Dendritic cell treated with granulocyte-macrophage colony-stimulating factor and Interleukin-4, amounts not matched to agents 40 ng/mL and 50 ng/mL, for 4 days (primary cell): ENCODE measurements around the gene KIAA0930.

ENCODE experiments used
- H3K27ac Mint-ChIP-seq: one replicate; pipeline ENCODE4 v1.8.0; 2022; ENCODE audit warnings: mild to moderate bottlenecking, mixed read lengths
- H3K27me3 Mint-ChIP-seq: one replicate; pipeline ENCODE4 v1.8.0; 2022; ENCODE audit warnings: mild to moderate bottlenecking, mixed read lengths
- H3K36me3 Mint-ChIP-seq: one replicate; pipeline ENCODE4 v1.8.0; 2022; ENCODE audit warnings: low read depth, mixed read lengths
- H3K4me1 Mint-ChIP-seq: one replicate; pipeline ENCODE4 v1.8.0; 2022; ENCODE audit warnings: low read depth, mixed read lengths
- H3K4me3 Mint-ChIP-seq: one replicate; pipeline ENCODE4 v1.8.0; 2022; ENCODE audit warnings: mild to moderate bottlenecking, moderate library complexity, mixed read lengths
- H3K9me3 Mint-ChIP-seq: one replicate; pipeline ENCODE4 v1.8.0; 2022; ENCODE audit warnings: mixed read lengths
- intact Hi-C: fragments of 100-400 bp; cut with micrococcal nuclease; formaldehyde crosslinking; loops from one replicate; pipeline ENCODE4 v1.15.0; 2022

KIAA0930 gene

DNA sequence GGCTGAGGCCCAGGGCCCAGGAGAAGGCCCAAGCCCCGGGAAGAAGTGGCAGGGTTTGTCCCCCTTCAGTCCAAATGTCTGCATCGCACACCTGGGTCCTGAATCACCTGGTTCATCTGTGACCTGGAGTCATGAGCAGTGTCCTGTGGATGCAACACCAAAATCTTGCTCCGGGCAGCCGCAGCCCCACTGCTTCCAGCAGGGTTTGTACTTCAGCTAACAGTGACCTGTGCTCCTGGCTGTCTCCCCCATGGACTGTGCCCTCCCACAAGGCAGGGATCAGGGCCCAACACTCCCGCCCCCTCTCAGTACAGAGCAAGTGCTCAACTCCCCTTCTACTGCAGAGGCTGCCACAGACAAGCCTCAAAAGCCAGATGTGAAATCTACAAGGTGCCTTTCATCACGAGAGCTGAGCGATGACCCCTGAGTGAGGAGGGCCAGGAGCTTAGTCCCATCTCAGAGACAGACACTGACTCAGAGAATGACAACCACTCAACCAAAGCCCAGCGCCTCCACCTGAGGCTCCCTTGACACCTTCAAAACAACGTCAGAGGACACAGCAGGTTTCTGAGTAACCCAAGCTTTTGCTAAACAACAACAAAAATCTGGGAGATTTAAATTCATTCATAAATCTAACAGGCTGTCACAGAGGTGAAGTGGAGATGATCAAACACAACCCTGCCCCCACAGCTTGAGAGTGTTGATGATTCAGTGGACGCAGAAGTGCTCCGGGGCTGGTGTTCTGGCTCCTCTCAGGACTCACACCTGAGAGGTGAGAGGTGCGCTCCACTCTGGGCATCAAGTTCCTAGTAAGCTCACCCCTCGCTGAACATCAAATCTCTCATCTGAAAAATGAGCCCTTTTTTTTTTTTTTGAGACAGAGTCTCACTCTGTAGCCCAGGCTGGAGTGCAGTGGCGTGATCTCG is 3.4 kb downstream of the KIAA0930 start:
- peaks cover 71% of the 10 kb centered on the region for H3K36me3 Mint-ChIP-seq
- peak overlapping the region; percentile 91 for H3K27ac Mint-ChIP-seq
- H3K4me1 Mint-ChIP-seq: peaks cover 92% of the 10 kb centered on the region

DNA sequence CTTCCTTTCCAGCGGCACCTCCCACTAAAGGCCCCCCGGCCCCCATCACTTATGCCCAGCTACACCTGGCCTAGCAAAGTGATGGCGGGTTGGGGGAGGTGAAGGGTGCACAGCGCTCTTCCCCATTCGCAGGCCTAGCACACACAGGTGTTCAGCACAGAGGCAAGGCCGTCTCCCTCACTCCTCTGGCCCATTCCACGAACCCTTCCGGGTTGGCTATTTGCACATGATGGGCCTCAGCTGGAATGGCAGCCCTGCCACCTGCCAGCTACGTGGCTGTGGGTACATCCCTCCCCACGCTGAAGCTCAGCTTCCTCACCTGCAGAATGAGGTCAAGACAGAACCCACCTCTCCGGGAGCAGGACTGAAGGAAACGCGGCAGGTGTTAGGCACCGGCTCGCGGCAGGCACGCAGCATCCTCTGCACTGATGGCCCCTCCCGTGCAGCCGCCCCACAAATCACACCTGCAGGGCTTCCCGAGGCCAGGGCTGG is 4.8 kb downstream of the KIAA0930 start:
- Mint-ChIP-seq H3K27ac (peak overlapping the region; percentile 87), H3K4me1 (peaks cover 93% of the 10 kb centered on the region), H3K9me3 (no peaks in the 10 kb centered on the region), H3K27me3 (no peaks in the 10 kb centered on the region), H3K4me3 (peak overlapping the region; percentile 59), H3K36me3 (peaks cover 83% of the 10 kb centered on the region)
- intact Hi-C loops: loop anchor here (2.0 kb wide), 1 partner anchor 23 kb away; no protein-coding TSS in a partner anchor

More for the DNA sequence above, 3.4 kb downstream of the KIAA0930 start:
- intact Hi-C loops: no loop called here
- no peak overlapping the region for H3K4me3 Mint-ChIP-seq
- H3K27me3 Mint-ChIP-seq: peaks cover 2% of the 10 kb centered on the region
- H3K9me3 Mint-ChIP-seq: no peaks in the 10 kb centered on the region

DNA sequence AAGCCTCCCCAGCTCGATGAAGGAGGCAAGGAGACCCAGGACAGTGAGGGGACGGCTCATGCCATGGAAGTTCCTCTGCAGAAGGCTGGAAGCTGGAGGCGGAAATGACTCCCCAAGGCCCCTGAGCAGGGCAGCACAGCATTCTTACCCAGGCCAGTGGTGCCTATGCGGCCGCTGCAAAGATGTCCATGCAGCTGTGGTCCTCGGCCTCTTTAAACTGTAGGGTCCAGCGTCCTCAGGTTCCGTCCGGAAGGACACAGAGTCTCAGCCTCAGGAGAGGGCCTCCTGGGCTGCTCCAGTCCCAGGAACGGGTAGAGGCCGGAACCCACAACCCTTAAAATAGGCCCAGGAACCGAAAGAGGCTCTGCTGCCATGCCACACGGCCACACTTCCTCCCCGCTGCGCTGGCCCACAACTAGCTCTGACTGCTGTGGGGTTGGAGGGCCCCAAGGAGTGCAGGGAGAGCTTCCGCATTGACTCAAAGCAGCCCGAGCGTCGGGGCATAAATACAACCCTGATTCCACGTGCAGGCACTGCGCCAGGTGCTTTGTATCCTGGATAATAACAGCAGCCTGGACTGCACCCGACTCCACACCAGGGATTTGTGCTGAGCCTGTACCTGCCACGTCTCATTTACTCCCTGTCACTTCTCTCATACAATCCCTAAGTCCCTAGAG is 5.5 kb downstream of the KIAA0930 start:
- Mint-ChIP-seq H3K27me3 (no peaks in the 10 kb centered on the region), H3K9me3 (no peaks in the 10 kb centered on the region), H3K27ac (peak overlapping the region; percentile 87), H3K4me1 (peaks cover 99% of the 10 kb centered on the region), H3K36me3 (peaks cover 82% of the 10 kb centered on the region), H3K4me3 (peak overlapping the region; percentile 59)
- intact Hi-C loops: loop anchor here (2.0 kb wide), 1 partner anchor 22 kb away; no protein-coding TSS in a partner anchor

DNA sequence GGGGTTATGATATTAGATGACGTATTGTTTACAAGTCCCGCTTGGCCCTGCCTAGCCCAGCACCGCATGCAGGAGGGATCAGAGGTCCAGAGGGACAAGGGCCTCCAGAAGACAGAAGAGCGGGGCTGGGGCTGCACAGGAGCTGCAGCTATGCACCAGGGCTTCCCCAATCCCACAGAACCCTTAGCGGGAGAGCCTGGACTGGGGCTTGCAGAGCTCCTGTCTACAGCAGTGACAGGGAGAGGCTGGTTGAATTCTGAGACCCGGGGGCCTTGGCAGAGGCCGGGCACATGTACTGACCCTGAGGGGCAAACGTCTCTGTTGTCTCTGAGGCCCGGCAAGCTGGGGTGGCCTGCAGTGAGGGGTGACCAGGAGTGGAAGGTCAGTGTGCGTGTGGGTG is 6.9 kb downstream of the KIAA0930 start:
- intact Hi-C loops: loop anchor here (2.0 to 5.0 kb wide), 2 partner anchors 21 to 67 kb away; no protein-coding TSS in a partner anchor
- peaks cover 82% of the 10 kb centered on the region for H3K36me3 Mint-ChIP-seq
- H3K27ac Mint-ChIP-seq: peak overlapping the region; percentile 87
- no peaks in the 10 kb centered on the region for H3K27me3 Mint-ChIP-seq
- peak overlapping the region; percentile 59 for H3K4me3 Mint-ChIP-seq
- no peaks in the 10 kb centered on the region for H3K9me3 Mint-ChIP-seq
- peaks cover 99% of the 10 kb centered on the region for H3K4me1 Mint-ChIP-seq

DNA sequence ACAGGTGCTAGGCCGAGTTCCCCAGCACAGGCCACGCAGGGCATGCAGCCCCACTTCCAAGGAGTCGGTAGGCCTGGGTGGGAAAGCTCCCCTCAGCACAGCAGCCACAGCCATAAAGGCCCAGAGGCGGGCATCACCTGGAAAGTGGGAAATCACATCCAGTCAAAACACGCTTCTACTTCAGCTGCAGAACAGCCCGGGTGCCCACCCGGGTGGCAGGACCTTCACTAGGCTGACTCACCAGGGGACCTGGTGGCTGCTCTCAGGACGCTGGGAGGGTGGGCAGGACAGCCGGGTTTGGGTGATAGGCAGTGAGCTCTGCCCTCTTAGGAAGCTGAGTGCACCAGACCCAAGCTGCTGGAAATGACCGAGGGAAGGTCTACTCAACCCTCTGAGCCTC is 7.3 kb downstream of the KIAA0930 start:
- intact Hi-C loops: loop anchor here (5.0 kb wide), 1 partner anchor 66 kb away; no protein-coding TSS in a partner anchor

DNA sequence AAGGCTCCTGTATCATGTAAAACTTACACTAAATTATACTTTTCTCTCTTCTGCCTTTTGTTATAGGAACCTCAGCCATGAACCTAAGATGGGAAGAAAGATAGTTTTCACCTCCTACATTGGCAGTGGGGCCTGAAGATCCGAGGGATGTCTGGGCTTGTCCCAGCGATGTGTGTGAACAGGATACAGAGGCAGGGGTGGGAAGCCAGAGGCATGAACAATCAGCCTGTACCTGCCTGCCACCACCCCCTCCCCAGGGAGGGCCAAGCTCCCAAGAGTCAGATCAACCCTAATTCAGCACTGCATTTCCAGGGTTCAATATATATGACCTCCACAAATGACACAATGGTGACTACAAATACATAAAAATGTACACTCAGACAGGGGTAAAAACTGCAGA is 9.4 kb downstream of the KIAA0930 start:
- Mint-ChIP-seq H3K27me3 (no peaks in the 10 kb centered on the region), H3K4me1 (peaks cover 98% of the 10 kb centered on the region), H3K27ac (peak overlapping the region; percentile 80), H3K4me3 (no peak overlapping the region), H3K9me3 (no peaks in the 10 kb centered on the region), H3K36me3 (peaks cover 73% of the 10 kb centered on the region)
- intact Hi-C loops: loop anchor here (5.0 kb wide), 1 partner anchor 64 kb away; no protein-coding TSS in a partner anchor

More for the DNA sequence above, 7.3 kb downstream of the KIAA0930 start:
- Mint-ChIP-seq H3K36me3 (peaks cover 78% of the 10 kb centered on the region), H3K4me3 (peak overlapping the region; percentile 59), H3K27me3 (no peaks in the 10 kb centered on the region), H3K4me1 (peaks cover 98% of the 10 kb centered on the region), H3K9me3 (no peaks in the 10 kb centered on the region), H3K27ac (peak overlapping the region; percentile 87)

DNA sequence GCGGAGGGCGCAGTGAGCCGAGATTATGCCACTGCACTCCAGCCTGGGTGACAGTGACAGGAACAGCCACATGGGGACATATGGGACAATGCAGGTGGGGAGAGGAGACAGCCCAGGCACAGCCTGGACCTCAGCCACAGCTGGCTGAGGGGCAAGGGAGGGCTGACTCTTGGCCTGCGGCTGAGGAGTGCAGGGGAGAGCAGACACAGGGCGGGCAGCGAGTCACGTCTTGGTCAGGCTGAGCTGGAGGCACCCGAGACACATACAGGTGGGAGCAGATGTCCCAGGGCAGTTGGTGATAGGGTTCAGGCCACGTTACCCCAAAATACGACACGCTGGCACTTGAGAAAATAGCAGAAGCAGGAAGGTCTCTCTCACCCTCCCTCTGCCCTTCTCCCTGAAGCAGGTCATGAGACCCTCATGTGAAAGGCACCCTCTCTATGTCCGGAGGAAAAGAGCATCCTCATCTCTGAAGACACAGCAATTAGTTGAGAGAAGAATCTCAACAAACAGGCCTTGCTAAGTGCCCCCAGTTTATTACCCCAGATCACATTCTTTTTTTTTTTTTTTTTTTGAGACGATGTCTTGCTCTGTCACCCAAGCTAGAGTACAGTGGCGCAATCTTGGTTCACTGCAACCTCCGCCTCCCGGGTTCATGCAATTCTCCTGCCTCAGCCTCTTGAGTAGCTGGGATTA is 10.5 kb downstream of the KIAA0930 start:
- H3K27ac Mint-ChIP-seq: peak overlapping the region; percentile 80
- peak overlapping the region; percentile 39 for H3K4me3 Mint-ChIP-seq
- intact Hi-C loops: loop anchor here (5.0 kb wide), 1 partner anchor 63 kb away; no protein-coding TSS in a partner anchor
- H3K4me1 Mint-ChIP-seq: peaks cover 98% of the 10 kb centered on the region
- no peaks in the 10 kb centered on the region for H3K27me3 Mint-ChIP-seq
- H3K36me3 Mint-ChIP-seq: peaks cover 74% of the 10 kb centered on the region
- no peaks in the 10 kb centered on the region for H3K9me3 Mint-ChIP-seq

DNA sequence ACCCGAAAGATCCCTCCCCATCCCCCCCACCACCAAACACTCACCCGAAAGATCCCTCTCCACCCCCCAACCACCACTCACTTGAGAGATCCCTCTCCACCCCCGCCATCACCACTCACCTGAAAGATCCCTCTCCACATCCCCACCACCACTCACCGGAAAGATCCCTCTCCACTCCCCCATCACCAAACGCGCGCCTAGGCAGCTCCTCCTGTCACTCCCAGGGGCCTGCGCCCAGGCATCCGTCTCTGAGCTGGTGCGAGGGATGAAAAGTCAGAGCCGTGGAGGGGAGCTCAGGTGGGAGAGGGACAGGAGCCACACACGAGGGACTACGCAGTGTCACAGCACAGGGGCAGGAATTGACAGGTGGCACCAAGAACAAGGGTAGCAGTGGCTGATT is 11.5 kb downstream of the KIAA0930 start:
- Mint-ChIP-seq H3K4me3 (no peak overlapping the region), H3K4me1 (peaks cover 98% of the 10 kb centered on the region), H3K27me3 (no peaks in the 10 kb centered on the region), H3K27ac (peak overlapping the region; percentile 80), H3K36me3 (peaks cover 80% of the 10 kb centered on the region), H3K9me3 (no peaks in the 10 kb centered on the region)
- intact Hi-C loops: no loop called here

DNA sequence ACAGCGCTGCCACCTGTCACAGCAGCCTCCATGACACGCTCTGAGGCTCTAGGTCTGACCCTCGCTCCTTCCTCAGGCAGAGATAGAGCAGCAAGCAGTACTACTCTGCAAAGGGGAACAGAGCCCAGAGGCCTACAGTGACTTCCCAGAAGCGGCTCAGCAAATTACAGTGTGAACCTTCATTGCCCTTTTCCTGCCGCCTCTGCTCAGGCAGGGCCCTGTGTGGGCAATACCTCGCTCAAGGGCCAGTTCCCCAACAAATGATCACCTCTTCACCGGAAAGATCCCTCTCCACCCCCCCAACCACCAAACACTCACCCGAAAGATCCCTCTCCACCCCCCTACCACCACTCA is 12.3 kb downstream of the KIAA0930 start:
- peaks cover 77% of the 10 kb centered on the region for H3K36me3 Mint-ChIP-seq
- H3K27me3 Mint-ChIP-seq: no peaks in the 10 kb centered on the region
- peaks cover 98% of the 10 kb centered on the region for H3K4me1 Mint-ChIP-seq
- intact Hi-C loops: no loop called here
- H3K27ac Mint-ChIP-seq: peak overlapping the region; percentile 92
- peak overlapping the region; percentile 69 for H3K4me3 Mint-ChIP-seq
- H3K9me3 Mint-ChIP-seq: no peaks in the 10 kb centered on the region

DNA sequence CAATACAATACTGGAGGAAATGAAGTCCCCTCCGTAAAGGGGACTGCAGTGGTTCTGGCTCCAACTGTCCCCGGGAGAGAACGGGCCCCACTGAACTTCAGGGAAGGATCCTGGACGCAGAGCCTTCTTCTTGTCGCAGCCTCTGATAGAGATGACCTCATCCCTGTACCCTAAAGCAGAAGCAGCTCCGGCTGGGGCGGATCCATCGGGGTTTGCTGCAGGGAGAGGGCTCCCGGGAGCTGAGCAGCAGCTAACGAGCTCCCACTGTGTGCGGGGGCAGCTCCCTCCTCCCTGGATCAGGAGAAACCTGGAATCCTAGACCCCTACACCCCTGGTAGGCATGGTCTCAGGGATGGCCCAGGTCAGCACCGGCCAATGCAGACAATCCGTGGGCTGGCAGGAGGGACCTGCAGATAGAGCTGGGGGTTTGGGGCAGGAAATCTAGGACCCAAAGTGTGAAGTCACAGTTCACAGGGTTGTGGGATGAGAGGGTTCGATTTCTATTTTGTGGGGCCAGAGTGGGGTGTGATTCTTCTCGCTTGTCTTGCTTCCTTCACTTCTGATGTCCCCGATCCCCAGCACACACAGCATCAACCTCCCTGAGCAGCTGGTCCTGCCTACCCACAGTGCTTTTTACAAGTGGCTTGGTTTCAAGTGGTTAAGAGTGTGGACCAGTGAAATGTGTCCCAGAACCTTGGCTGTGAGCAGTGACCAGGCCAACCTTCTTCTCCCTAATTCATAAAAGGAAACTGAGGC is 12.9 kb downstream of the KIAA0930 start:
- peaks cover 98% of the 10 kb centered on the region for H3K4me1 Mint-ChIP-seq
- H3K27ac Mint-ChIP-seq: peak overlapping the region; percentile 92
- peak overlapping the region; percentile 69 for H3K4me3 Mint-ChIP-seq
- no peaks in the 10 kb centered on the region for H3K9me3 Mint-ChIP-seq
- intact Hi-C loops: loop anchor here (2.0 kb wide), 1 partner anchor 15 kb away; no protein-coding TSS in a partner anchor
- peaks cover 71% of the 10 kb centered on the region for H3K36me3 Mint-ChIP-seq
- no peaks in the 10 kb centered on the region for H3K27me3 Mint-ChIP-seq

DNA sequence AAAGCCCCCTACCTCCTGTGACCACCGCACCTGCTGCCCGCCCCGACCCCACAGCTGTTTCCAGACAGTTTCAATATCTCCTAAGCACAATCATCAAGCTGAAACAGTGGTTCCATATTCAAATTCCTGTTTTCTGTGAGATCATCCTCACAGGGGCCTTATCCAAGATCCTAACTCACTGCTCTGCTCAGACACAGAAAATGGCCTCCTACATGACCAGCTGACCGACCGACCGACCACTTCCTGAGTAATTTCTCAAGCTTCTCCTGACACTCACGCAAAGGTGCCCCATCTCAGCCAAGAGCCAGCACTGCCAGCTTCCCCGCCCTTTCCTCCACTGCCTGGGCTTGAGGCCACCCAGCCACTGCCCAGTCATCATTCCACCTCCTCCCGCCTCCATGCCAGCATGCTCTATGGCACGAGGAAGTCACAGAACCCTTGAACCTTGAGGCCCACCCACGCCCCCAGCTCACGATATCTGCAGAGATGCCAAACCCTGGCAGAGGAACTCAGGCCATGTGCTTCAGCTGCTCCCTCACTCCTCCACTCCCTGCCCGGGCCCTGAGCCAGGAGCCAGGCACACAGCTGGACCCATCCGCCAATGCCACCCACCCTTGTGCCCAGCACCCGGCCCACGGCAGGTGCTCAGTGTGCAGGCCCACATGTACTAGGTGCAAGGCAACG is 14.0 kb downstream of the KIAA0930 start:
- H3K27ac Mint-ChIP-seq: peak overlapping the region; percentile 92
- H3K9me3 Mint-ChIP-seq: no peaks in the 10 kb centered on the region
- no peaks in the 10 kb centered on the region for H3K27me3 Mint-ChIP-seq
- peaks cover 60% of the 10 kb centered on the region for H3K36me3 Mint-ChIP-seq
- H3K4me1 Mint-ChIP-seq: peaks cover 92% of the 10 kb centered on the region
- H3K4me3 Mint-ChIP-seq: peak overlapping the region; percentile 30
- intact Hi-C loops: loop anchor here (2.0 kb wide), 1 partner anchor 14 kb away; no protein-coding TSS in a partner anchor

DNA sequence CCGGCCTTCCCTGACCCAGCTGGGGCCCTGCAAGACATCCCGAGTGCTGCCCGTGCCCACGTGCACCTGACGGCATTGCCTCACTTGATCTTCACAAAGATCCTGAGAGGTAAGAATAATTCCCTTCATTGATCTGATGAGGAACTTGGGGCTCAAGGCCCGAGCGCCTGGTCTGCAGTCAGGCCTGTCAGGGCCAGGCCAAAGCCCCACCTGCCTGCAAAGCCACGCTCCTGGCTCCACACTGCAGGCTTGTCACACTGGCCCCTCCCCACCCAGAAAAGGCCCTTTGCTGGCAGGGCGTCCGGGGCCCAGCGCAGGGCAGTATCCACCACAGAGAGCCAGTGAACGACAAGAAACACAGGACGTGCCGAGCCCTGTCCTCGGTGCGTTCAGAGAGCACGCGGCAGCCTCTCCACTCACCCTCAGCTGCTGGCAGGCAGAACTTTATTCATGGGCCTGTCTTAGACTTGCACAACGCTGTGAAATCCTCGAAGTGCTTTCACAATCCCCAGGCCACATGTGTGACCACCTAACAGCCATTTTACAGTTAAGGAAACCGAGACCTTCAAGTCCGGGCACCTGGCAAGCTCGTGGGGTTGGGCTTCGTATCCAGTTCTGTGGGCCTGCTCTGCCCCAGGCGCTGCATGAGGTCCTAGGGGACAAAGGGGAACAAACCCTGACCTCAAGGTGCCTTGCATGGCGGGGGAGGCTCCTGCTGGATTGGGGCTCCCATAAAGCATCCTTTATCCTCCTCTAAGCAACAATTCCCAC is 14.8 kb downstream of the KIAA0930 start:
- Mint-ChIP-seq H3K4me3 (peak overlapping the region; percentile 30), H3K4me1 (peaks cover 89% of the 10 kb centered on the region), H3K27me3 (no peaks in the 10 kb centered on the region), H3K9me3 (no peaks in the 10 kb centered on the region), H3K27ac (peak overlapping the region; percentile 92), H3K36me3 (peaks cover 58% of the 10 kb centered on the region)
- intact Hi-C loops: loop anchor here (2.0 kb wide), 1 partner anchor 13 kb away; no protein-coding TSS in a partner anchor
